Panc1 (cell line): ENCODE data around the gene RPAP2. TPM values are rescaled to one million over a fixed set of nuclear protein-coding genes. Genes with fewer than 3 reads are reported as not detected.

ENCODE experiments used
- ATAC-seq: fragments of 200-7000 bp; cut with Tn5 transposase; 2 replicates; pipeline ENCODE4 v1.9.1; 2020; ENCODE audit warnings: mild to moderate bottlenecking, moderate library complexity
- BruUV-seq: library from RNA; stranded (reverse); fragments of 400-500 nt; replicated peaks from 2 replicates; lab custom pipeline; 2021; lab: Mats Ljungman, UMichigan
- CTCF ChIA-PET: fragments of 300-600 bp; sonication (Branson Sonifier 250); formaldehyde crosslinking; loops from one replicate; lab custom pipeline; 2022; ENCODE audit warnings: antibody characterized with exemption; lab: Charles Lee
- POLR2A ChIA-PET: fragments of 300-600 bp; sonication (Branson Sonifier 250); formaldehyde crosslinking; loops from one replicate; lab custom pipeline; 2022; ENCODE audit warnings: antibody characterized with exemption; lab: Charles Lee
- DNase-seq: peaks from one replicate; pipeline ENCODE4 v3.0.0-alpha.2; 2010; ENCODE audit warnings: low read depth, low spot score
- H3K27ac ChIP-seq: 2 replicates; pipeline ENCODE4 v1.5.1; 2011; ENCODE audit warnings: mild to moderate bottlenecking, low read length, inconsistent platforms
- H3K27me3 ChIP-seq: fragments of 200-500 bp; sonication (Bioruptor generic); 2 replicates; pipeline ENCODE4 v1.6.0; 2014; ENCODE audit warnings: low read length, inconsistent platforms; ENCODE audit not compliant: control insufficient read depth, insufficient read depth
- H3K36me3 ChIP-seq: fragments of 200-500 bp; sonication (Bioruptor generic); 2 replicates; pipeline ENCODE4 v1.5.1; 2014; ENCODE audit warnings: inconsistent platforms, mild to moderate bottlenecking, low read length, moderate library complexity; ENCODE audit not compliant: control insufficient read depth, insufficient read depth
- H3K4me1 ChIP-seq: 2 replicates; pipeline ENCODE4 v1.5.1; 2011; ENCODE audit warnings: inconsistent platforms, mild to moderate bottlenecking, low read length, moderate library complexity; ENCODE audit not compliant: control insufficient read depth, insufficient read depth
- H3K4me3 ChIP-seq, 2 experiments: 2 replicates each; pipeline ENCODE4 v1.5.1; 2011 to 2012; ENCODE audit warnings: low read depth in 2 of 2, low read length in 2 of 2, mild to moderate bottlenecking in 2 of 2, inconsistent platforms in 1 of 2, moderate library complexity in 1 of 2
- H3K9me3 ChIP-seq: fragments of 200-500 bp; sonication (Bioruptor generic); 2 replicates; pipeline ENCODE4 v1.5.1; 2014; ENCODE audit warnings: low read depth, mild to moderate bottlenecking, inconsistent platforms, low read length, moderate library complexity; ENCODE audit not compliant: control insufficient read depth, insufficient read depth
- CTCF ChIP-seq: fragments of 450-650 bp; IDR thresholded peaks from 2 replicates; pipeline ENCODE4 v1.5.1; 2017; ENCODE audit warnings: mild to moderate bottlenecking
- POLR2AphosphoS5 ChIP-seq: IDR thresholded peaks from 2 replicates; pipeline ENCODE4 v1.6.1; 2012; ENCODE audit warnings: mild to moderate bottlenecking, low read depth, low read length, moderate library complexity
- REST ChIP-seq, 2 experiments: IDR thresholded peaks; 2 replicates each; pipeline ENCODE4 v1.6.1; 2011 to 2012; ENCODE audit warnings: low read depth in 2 of 2, control low read depth in 1 of 2, low read length in 1 of 2, mild to moderate bottlenecking in 1 of 2, moderate library complexity in 1 of 2; ENCODE audit not compliant: insufficient read depth in 1 of 2
- SIN3A ChIP-seq: IDR thresholded peaks from 2 replicates; pipeline ENCODE4 v1.6.1; 2012; ENCODE audit warnings: low read depth, mild to moderate bottlenecking, low read length, moderate library complexity, borderline replicate concordance; ENCODE audit not compliant: insufficient read depth
- TCF7L2 ChIP-seq: IDR thresholded peaks from 2 replicates; pipeline ENCODE4 v1.6.1; 2011; ENCODE audit warnings: mild to moderate bottlenecking, low read depth, low read length, inconsistent platforms
- in situ Hi-C: cut with HindIII; loops from 2 replicates; pipeline ENCODE4 v1.10.0; 2016; ENCODE audit warnings: low sequenced_read_pairs, low pct_unique_long_range_greater_than_20kb
- intact Hi-C: fragments of 100-400 bp; cut with micrococcal nuclease; formaldehyde crosslinking; loops from one replicate; pipeline ENCODE4 v1.10.0; 2022; ENCODE audit not compliant: unreplicated experiment
- total RNA-seq: library from RNA; stranded (reverse); gene quantifications from one replicate; pipeline ENCODE4 v1.2.1, GENCODE V29; 2021; ENCODE audit not compliant: unreplicated experiment

RPAP2 gene
- total RNA-seq, 1 experiment from 2014 or later: 16.3 TPM

GRCh38 chr1:92366040-92366395 lies 67.2 kb downstream of the RPAP2 start:
- BruUV-seq: no TSS peak

GRCh38 chr1:92367496-92367895 lies 68.6 kb downstream of the RPAP2 start:
- in situ Hi-C loops: no loop called here

More at GRCh38 chr1:92366040-92366395, 67.2 kb downstream of the RPAP2 start:
- ChIA-PET CTCF (no interaction called here), POLR2A (no interaction called here)
- in situ Hi-C loops: no loop called here
- Histone ChIP-seq H3K27me3 (no peaks in the 10 kb centered on the region), H3K4me3 (no peak overlapping the region), H3K4me1 (no peaks in the 10 kb centered on the region), H3K27ac (no peak overlapping the region), H3K9me3 (no peaks in the 10 kb centered on the region), H3K36me3 (no peaks in the 10 kb centered on the region; the same call in 1 of the 2 replicates)
- no peak for DNase-seq
- intact Hi-C loops: no loop called here
- TF ChIP-seq POLR2AphosphoS5 (no peak), TCF7L2 (no peak), CTCF (no peak), SIN3A (no peak), REST (IDR thresholded peaks at IDR 0.05; ENCODE audit: insufficient read depth in 1 of 2, low read depth in 2 of 2, low read length in 1 of 2) (no peak)
- no peak for ATAC-seq

More at GRCh38 chr1:92367496-92367895, 68.6 kb downstream of the RPAP2 start:
- Histone ChIP-seq H3K9me3 (no peaks in the 10 kb centered on the region), H3K36me3 (no peaks in the 10 kb centered on the region), H3K27me3 (no peaks in the 10 kb centered on the region), H3K4me3 (no peak overlapping the region), H3K27ac (no peak overlapping the region), H3K4me1 (no peaks in the 10 kb centered on the region)
- CTCF ChIA-PET: no interaction called here
- intact Hi-C loops: no loop called here
- BruUV-seq: no TSS peak
- ATAC-seq (no peak), DNase-seq (no peak)
- TF ChIP-seq CTCF: no peak
- TF ChIP-seq SIN3A: no peak
- POLR2A ChIA-PET: no interaction called here
